Calu3 (cell line): ENCODE measurements around the gene APOL4. TPM values are rescaled to one million over a fixed set of nuclear protein-coding genes. Genes with fewer than 3 reads are reported as not detected.

Source experiments
- BruUV-seq: library from RNA; stranded (reverse); fragments of 400-500 nt; replicated peaks from 2 replicates; lab custom pipeline; 2021; lab: Mats Ljungman, UMichigan
- CTCF ChIA-PET: fragments of 300-600 bp; sonication (Branson Sonifier 250); formaldehyde crosslinking; loops from one replicate; lab custom pipeline; 2022; ENCODE audit warnings: antibody characterized with exemption; lab: Charles Lee
- DNase-seq: peaks from one replicate; pipeline ENCODE4 v3.0.0; 2022
- H3K27ac Mint-ChIP-seq: one replicate; pipeline ENCODE4 v1.8.0; 2022; ENCODE audit warnings: mixed read lengths; ENCODE audit not compliant: unreplicated experiment
- H3K27me3 Mint-ChIP-seq: one replicate; pipeline ENCODE4 v1.8.0; 2022; ENCODE audit warnings: mixed read lengths; ENCODE audit not compliant: unreplicated experiment
- H3K36me3 Mint-ChIP-seq: one replicate; pipeline ENCODE4 v1.8.0; 2022; ENCODE audit warnings: mild to moderate bottlenecking, moderate library complexity, mixed read lengths; ENCODE audit not compliant: insufficient read depth, unreplicated experiment
- H3K4me1 Mint-ChIP-seq: one replicate; pipeline ENCODE4 v1.8.0; 2022; ENCODE audit warnings: mild to moderate bottlenecking, low read depth, mixed read lengths; ENCODE audit not compliant: unreplicated experiment
- H3K4me3 Mint-ChIP-seq: one replicate; pipeline ENCODE4 v1.8.0; 2022; ENCODE audit warnings: mild to moderate bottlenecking, low read depth, moderate library complexity, mixed read lengths; ENCODE audit not compliant: unreplicated experiment
- H3K9me3 Mint-ChIP-seq: one replicate; pipeline ENCODE4 v1.8.0; 2022; ENCODE audit warnings: low read depth, mixed read lengths; ENCODE audit not compliant: unreplicated experiment
- CTCF ChIP-seq: fragments of 200-600 bp; IDR thresholded peaks from one replicate; pipeline ENCODE4 v1.8.0; 2022; ENCODE audit warnings: antibody characterized with exemption; ENCODE audit not compliant: unreplicated experiment
- intact Hi-C: fragments of 100-400 bp; cut with micrococcal nuclease; formaldehyde crosslinking; loops from one replicate; pipeline ENCODE4 v1.10.0; 2022; ENCODE audit not compliant: unreplicated experiment
- total RNA-seq: library from RNA; stranded (reverse); gene quantifications from 2 replicates; pipeline ENCODE4 v1.2.3, GENCODE V29; 2022

The APOL4 gene
- total RNA-seq, 1 experiment from 2014 or later, result 1.5 TPM

GRCh38 chr22:36246718-36247117 is 45.1 kb upstream of the APOL4 start:
- Mint-ChIP-seq H3K9me3 (peaks cover 7% of the 10 kb centered on the region), H3K36me3 (peaks cover 17% of the 10 kb centered on the region), H3K27me3 (no peaks in the 10 kb centered on the region), H3K4me3 (no peak overlapping the region), H3K4me1 (peaks cover 84% of the 10 kb centered on the region), H3K27ac (no peak overlapping the region)
- no TSS peak for BruUV-seq
- intact Hi-C loops, result no loop called here
- CTCF ChIA-PET, result no interaction called here
- TF ChIP-seq CTCF, result no peak
- DNase-seq, result no peak

GRCh38 chr22:36245805-36246356 is 44.3 kb upstream of the APOL4 start:
- CTCF ChIA-PET, result no interaction called here
- no TSS peak for BruUV-seq

GRCh38 chr22:36244522-36245391 is 43.1 kb upstream of the APOL4 start:
- Mint-ChIP-seq H3K36me3 (peaks cover 11% of the 10 kb centered on the region), H3K9me3 (peaks cover 7% of the 10 kb centered on the region), H3K27me3 (no peaks in the 10 kb centered on the region), H3K27ac (no peak overlapping the region), H3K4me1 (peaks cover 70% of the 10 kb centered on the region), H3K4me3 (no peak overlapping the region)
- no peak for TF ChIP-seq CTCF
- DNase-seq, result no peak
- intact Hi-C loops, result loop anchor here (5.0 kb wide), 1 partner anchor 283 kb away; the partner anchor contains the start of gene EIF3D
- CTCF ChIA-PET, result interaction anchor here (0.6 to 1.2 kb wide), 2 partner anchors 9 to 10 kb away, joined by 3 read pairs; no protein-coding TSS in a partner anchor
- BruUV-seq, result no TSS peak

More at GRCh38 chr22:36245805-36246356, 44.3 kb upstream of the APOL4 start:
- H3K4me3 Mint-ChIP-seq, result no peak overlapping the region
- peaks cover 7% of the 10 kb centered on the region for H3K9me3 Mint-ChIP-seq
- H3K4me1 Mint-ChIP-seq, result peaks cover 75% of the 10 kb centered on the region
- TF ChIP-seq CTCF, result no peak
- intact Hi-C loops, result no loop called here
- no peak overlapping the region for H3K27ac Mint-ChIP-seq
- H3K36me3 Mint-ChIP-seq, result peaks cover 16% of the 10 kb centered on the region
- DNase-seq, result no peak
- no peaks in the 10 kb centered on the region for H3K27me3 Mint-ChIP-seq

GRCh38 chr22:36243986-36244385 is 42.4 kb upstream of the APOL4 start:
- H3K9me3 Mint-ChIP-seq, result peaks cover 7% of the 10 kb centered on the region
- CTCF ChIA-PET, result interaction anchor here (0.6 to 1.2 kb wide), 2 partner anchors 8 to 11 kb away, joined by 3 read pairs; no protein-coding TSS in a partner anchor
- no TSS peak for BruUV-seq
- peaks cover 68% of the 10 kb centered on the region for H3K4me1 Mint-ChIP-seq
- no peak overlapping the region for H3K4me3 Mint-ChIP-seq
- peaks cover 19% of the 10 kb centered on the region for H3K36me3 Mint-ChIP-seq
- intact Hi-C loops, result loop anchor here (5.0 kb wide), 1 partner anchor 283 kb away; the partner anchor contains the start of gene EIF3D
- no peak overlapping the region for H3K27ac Mint-ChIP-seq
- DNase-seq, result no peak
- TF ChIP-seq CTCF, result no peak
- no peaks in the 10 kb centered on the region for H3K27me3 Mint-ChIP-seq
